Psoas muscle (tissue), 8 donors: ENCODE data around the gene PLPP3. TPM values are rescaled to one million over a fixed set of nuclear protein-coding genes. Genes with fewer than 3 reads are reported as not detected.

Experiments used
- ATAC-seq, 4 donors: fragments of 200-7000 bp; cut with Tn5 transposase; one replicate each; pipeline ENCODE4 v1.9.1; 2020; ENCODE audit warnings: moderate library complexity in 3 of 4, mild to moderate bottlenecking in 2 of 4
- DNase-seq, 2 donors: peaks; one replicate each; pipeline ENCODE4 v3.0.0-alpha.2; 2020
- H3K27ac ChIP-seq: fragments of 200-600 bp; one replicate; pipeline ENCODE4 v1.8.0; 2022
- H3K27me3 ChIP-seq, 3 donors: fragments of 200-600 bp in 1 of 3; one replicate each; pipeline versions ENCODE4 v1.6.1 to v1.8.0; 2013 to 2022; ENCODE audit warnings: low read length in 2 of 3, mild to moderate bottlenecking in 2 of 3, moderate library complexity in 1 of 3; ENCODE audit not compliant: insufficient read depth in 3 of 3
- H3K36me3 ChIP-seq, 2 donors: fragments of 200-600 bp in 1 of 2; one replicate each; pipeline versions ENCODE4 v1.6.1 to v1.8.0; 2013 to 2022; ENCODE audit warnings: low read depth in 1 of 2, mild to moderate bottlenecking in 1 of 2, moderate library complexity in 1 of 2; ENCODE audit not compliant: insufficient read depth in 1 of 2
- H3K4me1 ChIP-seq: fragments of 200-600 bp; one replicate; pipeline ENCODE4 v1.8.0; 2022
- H3K4me3 ChIP-seq: fragments of 200-600 bp; one replicate; pipeline ENCODE4 v1.8.0; 2022; ENCODE audit warnings: mild to moderate bottlenecking
- H3K9me3 ChIP-seq: fragments of 200-600 bp; one replicate; pipeline ENCODE4 v1.8.0; 2022
- WGBS, 3 donors: extraction: QIAGEN DNeasy Blood & Tissue Kit; methylation state at CpG; one replicate each; pipeline versions ENCODE4 v1.1.6 to v1.1.7; 2013; 5-methylcytosine and 5-hydroxymethylcytosine counted together
- intact Hi-C, 2 donors: fragments of 100-400 bp; cut with DNase I; formaldehyde crosslinking; loops; one replicate each; pipeline versions ENCODE4 v1.11.0 to v1.14.2; 2022
- polyA plus RNA-seq, 3 donors: library from polyadenylated mRNA; stranded (reverse); fragments of 200-250 nt; gene quantifications; one replicate each; pipeline ENCODE4 v1.2.3, GENCODE V29; 2013
- total RNA-seq, 4 donors: library from RNA; stranded (reverse); fragmentation: NEBNext Ultra II Directional in 2 of 4; extraction: Animal tissue kit (Norgen Biotek cat#: 25700) in 2 of 4; gene quantifications; one replicate each; pipeline versions ENCODE4 v1.2.1 to v1.2.4, GENCODE V29; 2021 to 2023
- TF ChIP-seq, protein P1 (sequence below): fragments of 200-600 bp; IDR thresholded peaks from one replicate; pipeline ENCODE4 v1.8.0; 2022; ENCODE audit warnings: antibody characterized with exemption
- donor health status: healthy with polysubstance abuse.
- donor health status: DM: no; HTN: no; CAD: no; lungs with moderate emphysema.
- donor health status: Bipolar disorder and iron deficiency.
- donor health status: healthy.
- donor health status: DM: yes; HTN: yes; CAD: no.
- donor health status: DM: no; HTN: no; CAD: no.
- donor health status: DM: no; HTN: no; CAD: no.
- donor health status: DM: yes; HTN: yes; CAD: no.

PLPP3 gene
- total and polyA plus RNA-seq, 7 donors = 35.5 to 69.1 (median 46.3) TPM

- no peaks in the 10 kb centered on the region for H3K27me3 ChIP-seq
- 92 to 99% (median 94%) methylated on average over 8 of the region's 8 CpGs for WGBS, 3 donors
- intact Hi-C loops = no loop called here
- H3K4me1 ChIP-seq = peaks cover 37% of the 10 kb centered on the region
- TF ChIP-seq, protein P1, sequence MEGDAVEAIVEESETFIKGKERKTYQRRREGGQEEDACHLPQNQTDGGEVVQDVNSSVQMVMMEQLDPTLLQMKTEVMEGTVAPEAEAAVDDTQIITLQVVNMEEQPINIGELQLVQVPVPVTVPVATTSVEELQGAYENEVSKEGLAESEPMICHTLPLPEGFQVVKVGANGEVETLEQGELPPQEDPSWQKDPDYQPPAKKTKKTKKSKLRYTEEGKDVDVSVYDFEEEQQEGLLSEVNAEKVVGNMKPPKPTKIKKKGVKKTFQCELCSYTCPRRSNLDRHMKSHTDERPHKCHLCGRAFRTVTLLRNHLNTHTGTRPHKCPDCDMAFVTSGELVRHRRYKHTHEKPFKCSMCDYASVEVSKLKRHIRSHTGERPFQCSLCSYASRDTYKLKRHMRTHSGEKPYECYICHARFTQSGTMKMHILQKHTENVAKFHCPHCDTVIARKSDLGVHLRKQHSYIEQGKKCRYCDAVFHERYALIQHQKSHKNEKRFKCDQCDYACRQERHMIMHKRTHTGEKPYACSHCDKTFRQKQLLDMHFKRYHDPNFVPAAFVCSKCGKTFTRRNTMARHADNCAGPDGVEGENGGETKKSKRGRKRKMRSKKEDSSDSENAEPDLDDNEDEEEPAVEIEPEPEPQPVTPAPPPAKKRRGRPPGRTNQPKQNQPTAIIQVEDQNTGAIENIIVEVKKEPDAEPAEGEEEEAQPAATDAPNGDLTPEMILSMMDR = no peak
- DNase-seq = no peak
- no peak overlapping the region for H3K27ac ChIP-seq
- H3K9me3 ChIP-seq = no peaks in the 10 kb centered on the region
- peaks cover 5 to 48% of the 10 kb centered on the region in 2 donors for H3K36me3 ChIP-seq
- H3K4me3 ChIP-seq = no peak overlapping the region
- ATAC-seq = no peak
These were observed 67.6 kb downstream of the PLPP3 start for GRCh38 chr1:56511766-56512165.

- no peak overlapping the region for H3K27ac ChIP-seq
- no peak for ATAC-seq
- no peak overlapping the region for H3K4me3 ChIP-seq
- DNase-seq = no peak
- peaks cover 5 to 52% of the 10 kb centered on the region in 2 donors for H3K36me3 ChIP-seq
- 84 to 89% (median 86%) methylated on average over 6 of the region's 6 CpGs for WGBS, 3 donors
- TF ChIP-seq, protein P1 = no peak
- peaks cover 36% of the 10 kb centered on the region for H3K4me1 ChIP-seq
- intact Hi-C loops = no loop called here
- no peaks in the 10 kb centered on the region for H3K27me3 ChIP-seq
- no peaks in the 10 kb centered on the region for H3K9me3 ChIP-seq
These were observed 68.0 kb downstream of the PLPP3 start for GRCh38 chr1:56511364-56511763.

DNA sequence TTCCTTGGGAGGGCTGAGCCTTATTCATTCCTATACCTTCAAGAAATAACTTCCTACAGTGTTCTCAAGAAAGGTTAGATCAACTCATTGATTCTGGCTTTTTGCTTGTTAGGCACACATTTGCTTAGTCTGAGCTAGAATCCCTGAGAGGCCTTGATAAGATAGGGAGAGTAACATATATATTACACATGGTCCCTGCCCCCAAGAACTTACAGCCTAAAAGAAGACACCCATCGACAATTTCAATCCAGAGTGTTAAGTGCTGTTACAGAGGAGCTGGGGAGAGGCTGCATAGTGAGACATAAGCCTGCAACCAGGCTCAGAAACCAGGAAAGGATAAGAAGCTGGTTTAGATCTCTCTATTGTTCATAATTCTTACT lies 68.7 kb downstream of the PLPP3 start:
- Histone ChIP-seq H3K4me1 (peaks cover 35% of the 10 kb centered on the region), H3K36me3 (peaks cover 5 to 49% of the 10 kb centered on the region in 2 donors), H3K9me3 (no peaks in the 10 kb centered on the region), H3K4me3 (no peak overlapping the region), H3K27ac (no peak overlapping the region), H3K27me3 (no peaks in the 10 kb centered on the region)
- intact Hi-C loops = no loop called here
- TF ChIP-seq, protein P1 = no peak
- DNase-seq = no peak
- ATAC-seq = no peak
- WGBS, 3 donors = 24 to 48% (median 26%) methylated on average over 1 of the region's 1 CpG

DNA sequence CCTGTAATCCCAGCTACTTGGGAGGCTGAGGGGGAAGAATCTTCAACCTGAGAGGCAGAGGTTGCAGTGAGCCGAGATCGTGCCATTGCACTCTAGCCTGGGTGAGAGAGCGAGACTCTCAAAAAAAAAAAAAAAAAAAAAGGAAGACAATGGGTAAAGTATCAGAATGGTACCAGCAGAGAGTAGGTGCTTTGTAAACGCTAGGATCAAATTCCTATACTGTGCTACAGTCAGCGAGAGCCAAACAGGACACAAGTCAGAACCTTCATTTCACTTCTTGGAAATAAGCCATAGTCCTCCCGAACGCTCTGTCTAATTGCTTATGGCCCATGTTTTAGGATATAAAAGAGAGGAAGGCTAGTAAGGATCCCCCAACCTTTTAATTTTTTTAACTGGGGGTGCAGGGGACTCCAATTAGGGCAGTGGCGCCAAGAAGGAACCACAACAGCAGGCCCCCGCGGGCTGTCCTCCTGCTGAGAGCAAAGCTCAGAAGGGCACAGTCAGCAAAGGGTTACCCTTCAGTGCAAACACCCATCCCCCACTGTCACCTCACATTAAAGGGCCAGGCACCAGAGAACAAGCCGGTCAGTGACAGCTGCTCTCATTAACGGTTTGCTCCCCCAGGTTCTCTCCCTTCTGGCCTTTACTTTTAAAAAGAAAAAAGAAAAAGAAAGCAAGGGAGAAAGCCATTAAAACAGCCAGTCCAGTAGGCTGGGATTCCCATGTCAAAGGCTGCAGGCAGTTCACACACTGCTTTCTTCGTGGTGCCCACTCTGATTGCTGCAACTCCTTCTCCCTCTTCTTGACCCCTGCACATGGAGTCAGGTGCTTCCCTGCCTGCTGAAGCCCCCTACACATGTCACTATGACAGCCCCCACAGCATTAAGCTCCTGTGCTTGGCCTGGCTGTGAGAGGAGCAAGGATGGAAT lies 69.4 kb downstream of the PLPP3 start:
- no peaks in the 10 kb centered on the region for H3K27me3 ChIP-seq
- WGBS, 3 donors = 40 to 50% (median 49%) methylated on average over 13 of the region's 13 CpGs
- intact Hi-C loops = no loop called here
- TF ChIP-seq, protein P1 = no peak
- no peaks in the 10 kb centered on the region for H3K9me3 ChIP-seq
- no peak overlapping the region for H3K4me3 ChIP-seq
- DNase-seq = no peak
- H3K36me3 ChIP-seq = peaks cover 5 to 49% of the 10 kb centered on the region in 2 donors
- ATAC-seq = no peak
- H3K4me1 ChIP-seq = peaks cover 35% of the 10 kb centered on the region
- H3K27ac ChIP-seq = no peak overlapping the region
